ENCODE data around the gene SETDB1.

SETDB1 gene

GRCh38 chr1:151008244-151009205, 82.4 kb downstream of the SETDB1 start, which contains the start of gene PRUNE1 (continued):
- no peak for TF ChIP-seq PRDM1 (tag by site-specific recombination; IDR thresholded peaks at IDR 0.05)
- TF ChIP-seq PRDM10 (tag by site-specific recombination; IDR thresholded peaks at IDR 0.05): peak; percentile 91
- TF ChIP-seq ZNF530 (tag by site-specific recombination; IDR thresholded peaks at IDR 0.05; ENCODE audit: low read depth): no peak
- no peak for TF ChIP-seq SETDB1 (IDR thresholded peaks at IDR 0.05; ENCODE audit: insufficient read length, low read length)
- TF ChIP-seq ZNF623 (tag by site-specific recombination; IDR thresholded peaks at IDR 0.05): no peak
- TF ChIP-seq ZNF416 (tag by site-specific recombination; IDR thresholded peaks at IDR 0.05): no peak
- TF ChIP-seq ZNF707 (tag by site-specific recombination; IDR thresholded peaks at IDR 0.05): no peak
- no peak for TF ChIP-seq HOXD13 (CRISPR knock-in tag; IDR thresholded peaks at IDR 0.05; ENCODE audit: borderline replicate concordance)
- TF ChIP-seq ZNF792 (tag by site-specific recombination; IDR thresholded peaks at IDR 0.05): no peak
- TF ChIP-seq ZNF664 (tag by site-specific recombination; IDR thresholded peaks at IDR 0.05): no peak
- TF ChIP-seq ZNF426 (tag by site-specific recombination; IDR thresholded peaks at IDR 0.05): no peak
- TF ChIP-seq, protein P1, sequence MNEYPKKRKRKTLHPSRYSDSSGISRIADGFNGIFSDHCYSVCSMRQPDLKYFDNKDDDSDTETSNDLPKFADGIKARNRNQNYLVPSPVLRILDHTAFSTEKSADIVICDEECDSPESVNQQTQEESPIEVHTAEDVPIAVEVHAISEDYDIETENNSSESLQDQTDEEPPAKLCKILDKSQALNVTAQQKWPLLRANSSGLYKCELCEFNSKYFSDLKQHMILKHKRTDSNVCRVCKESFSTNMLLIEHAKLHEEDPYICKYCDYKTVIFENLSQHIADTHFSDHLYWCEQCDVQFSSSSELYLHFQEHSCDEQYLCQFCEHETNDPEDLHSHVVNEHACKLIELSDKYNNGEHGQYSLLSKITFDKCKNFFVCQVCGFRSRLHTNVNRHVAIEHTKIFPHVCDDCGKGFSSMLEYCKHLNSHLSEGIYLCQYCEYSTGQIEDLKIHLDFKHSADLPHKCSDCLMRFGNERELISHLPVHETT (tag by site-specific recombination; IDR thresholded peaks at IDR 0.05): no peak; the same call in 1 of the 2 replicates
- TF ChIP-seq, protein P2, sequence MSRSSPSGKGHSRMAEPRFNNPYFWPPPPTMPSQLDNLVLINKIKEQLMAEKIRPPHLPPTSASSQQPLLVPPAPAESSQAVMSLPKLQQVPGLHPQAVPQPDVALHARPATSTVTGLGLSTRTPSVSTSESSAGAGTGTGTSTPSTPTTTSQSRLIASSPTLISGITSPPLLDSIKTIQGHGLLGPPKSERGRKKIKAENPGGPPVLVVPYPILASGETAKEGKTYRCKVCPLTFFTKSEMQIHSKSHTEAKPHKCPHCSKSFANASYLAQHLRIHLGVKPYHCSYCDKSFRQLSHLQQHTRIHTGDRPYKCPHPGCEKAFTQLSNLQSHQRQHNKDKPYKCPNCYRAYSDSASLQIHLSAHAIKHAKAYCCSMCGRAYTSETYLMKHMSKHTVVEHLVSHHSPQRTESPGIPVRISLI (tag by site-specific recombination; IDR thresholded peaks at IDR 0.05): no peak
- no peak for TF ChIP-seq ZNF621 (tag by site-specific recombination; IDR thresholded peaks at IDR 0.05)
- TF ChIP-seq ZNF404 (tag by site-specific recombination; IDR thresholded peaks at IDR 0.05): no peak
- peak; percentile 81 for TF ChIP-seq BCL11A (tag by site-specific recombination; IDR thresholded peaks at IDR 0.05; ENCODE audit: low read depth)
- TF ChIP-seq ZNF184 (tag by site-specific recombination; IDR thresholded peaks at IDR 0.05): peak; percentile 64; the same call in 1 of the 2 replicates
- TF ChIP-seq YY1 (tag by site-specific recombination; IDR thresholded peaks at IDR 0.05): no peak
- TF ChIP-seq ZNF266 (tag by site-specific recombination; IDR thresholded peaks at IDR 0.05; ENCODE audit: low read depth): no peak
- TF ChIP-seq ZBTB11 (tag by site-specific recombination; conservative IDR thresholded peaks at IDR 0.05; ENCODE audit: low read depth): peak; percentile 35
- peak; percentile 62; the same call in 1 of the 2 replicates for TF ChIP-seq REPIN1 (tag by site-specific recombination; IDR thresholded peaks at IDR 0.05; ENCODE audit: low read depth)
- TF ChIP-seq ZNF677 (tag by site-specific recombination; IDR thresholded peaks at IDR 0.05): no peak
- TF ChIP-seq ZNF76 (tag by site-specific recombination; IDR thresholded peaks at IDR 0.05; ENCODE audit: borderline replicate concordance, low read depth): peak; percentile 90
- no peak for TF ChIP-seq ZNF175 (tag by site-specific recombination; IDR thresholded peaks at IDR 0.05)
- peak; percentile 85; the same call in 1 of the 2 replicates for TF ChIP-seq ZNF561 (tag by site-specific recombination; IDR thresholded peaks at IDR 0.05; ENCODE audit: borderline replicate concordance)
- TF ChIP-seq ZNF747 (tag by site-specific recombination; IDR thresholded peaks at IDR 0.05): no peak
- TF ChIP-seq ZNF148 (tag by site-specific recombination; IDR thresholded peaks at IDR 0.05; ENCODE audit: borderline replicate concordance): no peak
- peak; percentile 76 for TF ChIP-seq IKZF3 (tag by site-specific recombination; IDR thresholded peaks at IDR 0.05)

Measured in HEK293 (cell line).